HepG2 (cell line): ENCODE measurements around the gene RNASE4. TPM values are rescaled to one million over a fixed set of nuclear protein-coding genes. Genes with fewer than 3 reads are reported as not detected.

Source experiments
- ATAC-seq: fragments of 200-7000 bp; cut with Tn5 transposase; 3 replicates; pipeline ENCODE4 v1.9.1; 2020; ENCODE audit warnings: mild to moderate bottlenecking, moderate library complexity
- BruUV-seq: library from RNA; stranded (reverse); fragments of 400-500 nt; replicated peaks from 2 replicates; lab custom pipeline; 2021; lab: Mats Ljungman, UMichigan
- CTCF ChIA-PET: fragments of 300-600 bp; formaldehyde crosslinking; extraction: SDS; loops from one replicate; lab custom pipeline; 2021; ENCODE audit warnings: low total read pairs, inconsistent platforms, low intra/inter-chr PET ratio; lab: Yijun Ruan, JAX
- POLR2A ChIA-PET: fragments of 350-600 bp; sonication (Branson Sonifier 250); formaldehyde crosslinking; loops from one replicate; lab custom pipeline; 2020; ENCODE audit warnings: antibody characterized with exemption, inconsistent platforms; lab: Yijun Ruan, JAX
- DNase-seq: peaks from one replicate; pipeline ENCODE4 v3.0.0-alpha.2; 2015; ENCODE audit warnings: low spot score
- FAIRE-seq: peaks from 3 replicates; lab custom pipeline; 2011; peaks lifted over from hg19 to GRCh38; lab: Jason Lieb, UNC
- H2AFZ ChIP-seq: one replicate; pipeline ENCODE4 v1.6.1; 2011; ENCODE audit warnings: low read length, inconsistent platforms
- H3K27ac ChIP-seq: fragments of 300-600 bp; 3 replicates; pipeline ENCODE4 v1.8.0; 2011; ENCODE audit warnings: mixed run types, mild to moderate bottlenecking, mixed read lengths, low read length, inconsistent platforms; ENCODE audit not compliant: insufficient read depth; ENCODE audit errors: extremely low read length
- H3K27me3 ChIP-seq, 2 experiments: fragments of 200-600 bp in 1 of 2; 2 replicates in 1 of 2; 3 replicates in 1 of 2; pipeline versions ENCODE4 v1.6.0 to v1.8.0; 2011; ENCODE audit warnings: low read length in 2 of 2, mild to moderate bottlenecking in 2 of 2, moderate library complexity in 2 of 2, inconsistent platforms in 1 of 2; ENCODE audit not compliant: insufficient read depth in 2 of 2, control insufficient read depth in 1 of 2
- H3K36me3 ChIP-seq, 2 experiments: fragments of 200-600 bp in 1 of 2; replicated peaks in 1 of 2; 2 replicates in 1 of 2; 3 replicates in 1 of 2; pipeline versions ENCODE4 v1.5.1 to v1.8.0; 2011; ENCODE audit warnings: low read length in 2 of 2, inconsistent platforms in 1 of 2; ENCODE audit not compliant: insufficient read depth in 2 of 2, control insufficient read depth in 1 of 2
- H3K4me1 ChIP-seq: 2 replicates; pipeline ENCODE4 v1.5.1; 2012; ENCODE audit warnings: low read length, inconsistent platforms; ENCODE audit not compliant: insufficient read depth
- H3K4me2 ChIP-seq: 2 replicates; pipeline ENCODE4 v1.6.0; 2011; ENCODE audit warnings: low read depth, low read length, inconsistent platforms
- H3K4me3 ChIP-seq, 3 experiments: fragments of 200-600 bp in 1 of 3; sonication (generic), shearing (Covaris generic) in 1 of 3; replicated peaks in 1 of 3; 2 replicates each; pipeline ENCODE4 v1.5.1; 2011 to 2016; ENCODE audit warnings: low read length in 3 of 3, inconsistent platforms in 2 of 3, low read depth in 2 of 3, mild to moderate bottlenecking in 2 of 3, control low read depth in 1 of 3, mixed read lengths in 1 of 3; ENCODE audit not compliant: insufficient read depth in 1 of 3
- H3K79me2 ChIP-seq: one replicate; pipeline ENCODE4 v1.6.1; 2011; ENCODE audit warnings: low read length, inconsistent platforms; ENCODE audit not compliant: insufficient read depth
- H3K9ac ChIP-seq: 2 replicates; pipeline ENCODE4 v1.6.0; 2011; ENCODE audit warnings: mild to moderate bottlenecking, low read depth, low read length, inconsistent platforms; ENCODE audit not compliant: insufficient read depth
- H3K9me3 ChIP-seq: 2 replicates; pipeline ENCODE4 v1.5.1; 2012; ENCODE audit warnings: mild to moderate bottlenecking, low read length
- H4K20me1 ChIP-seq: 2 replicates; pipeline ENCODE4 v1.6.0; 2011; ENCODE audit warnings: inconsistent platforms, mild to moderate bottlenecking, low read length, moderate library complexity; ENCODE audit not compliant: insufficient read depth
- BCLAF1 ChIP-seq: fragments of 450-650 bp; IDR thresholded peaks from 2 replicates; pipeline ENCODE4 v1.6.1; 2017; ENCODE audit warnings: mild to moderate bottlenecking
- CENPBD1 ChIP-seq: sonication (generic); formaldehyde crosslinking; IDR thresholded peaks from 2 replicates; pipeline ENCODE4 v1.8.0; 2022; ENCODE audit warnings: missing genetic modification reagents, low read depth, mild to moderate bottlenecking, borderline replicate concordance
- CREM ChIP-seq, 2 experiments: sonication (generic) in 1 of 2; formaldehyde crosslinking in 1 of 2; IDR thresholded peaks; 2 replicates each; pipeline versions ENCODE4 v1.4.0 to v1.6.1; 2016 to 2020; ENCODE audit warnings: antibody characterized with exemption in 1 of 2, mild to moderate bottlenecking in 1 of 2, missing genetic modification reagents in 1 of 2
- MXD4 ChIP-seq: IDR thresholded peaks from 2 replicates; pipeline ENCODE4 v1.6.1; 2016; ENCODE audit warnings: mild to moderate bottlenecking, missing biosample characterization, missing genetic modification reagents
- SNAPC4 ChIP-seq: sonication (generic); formaldehyde crosslinking; IDR thresholded peaks from 2 replicates; pipeline ENCODE4 v1.4.0; 2020; ENCODE audit warnings: mild to moderate bottlenecking, missing genetic modification reagents
- SP4 ChIP-seq: sonication (generic); formaldehyde crosslinking; IDR thresholded peaks from 2 replicates; pipeline ENCODE4 v1.8.1; 2023; ENCODE audit warnings: mild to moderate bottlenecking, missing genetic modification reagents
- TARDBP ChIP-seq: sonication (generic); formaldehyde crosslinking; IDR thresholded peaks from 2 replicates; pipeline ENCODE4 v1.8.0; 2022; ENCODE audit warnings: mild to moderate bottlenecking, missing genetic modification reagents
- ZNF512B ChIP-seq: sonication (generic); formaldehyde crosslinking; IDR thresholded peaks from 2 replicates; pipeline ENCODE4 v1.5.1; 2020; ENCODE audit warnings: missing genetic modification reagents, mild to moderate bottlenecking, borderline replicate concordance
- WGBS: methylation state at CpG from one replicate; pipeline ENCODE4 v1.1.6; 2017; ENCODE audit warnings: low lambda C conversion rate; 5-methylcytosine and 5-hydroxymethylcytosine counted together
- in situ Hi-C: cut with HindIII; loops from 2 replicates; pipeline ENCODE4 v1.10.0; 2017; ENCODE audit warnings: low pct_unique_long_range_greater_than_20kb; ENCODE audit not compliant: extremely low pct_ligation_motif_present
- intact Hi-C: fragments of 100-400 bp; cut with micrococcal nuclease; formaldehyde crosslinking; loops from one replicate; pipeline ENCODE4 v1.10.0; 2022; ENCODE audit not compliant: unreplicated experiment
- polyA plus RNA-seq, 8 experiments: library from polyadenylated mRNA; depleted of rRNA in 3 of 8; stranded (reverse) in 7 of 8; unstranded in 1 of 8; fragments of >200 nt; fragmentation: Illumina TruSeq in 4 of 8; extraction: Trizol in 4 of 8; gene quantifications; 2 replicates each; pipeline versions ENCODE4 v1.2.1 to v1.2.3, GENCODE V29; 2011 to 2016; ENCODE audit warnings: low read depth in 4 of 8, missing spikeins in 1 of 8, mixed read lengths in 1 of 8; ENCODE audit not compliant: insufficient read depth in 1 of 8
- total RNA-seq, 5 experiments: library from RNA; depleted of rRNA; stranded (reverse); fragments of >200 nt; fragmentation: Illumina TruSeq; extraction: Trizol; gene quantifications; 2 replicates each; pipeline ENCODE4 v1.2.3, GENCODE V29; 2016; ENCODE audit warnings: low read depth in 1 of 5

RNASE4 gene
- total and polyA plus RNA-seq, 2 of the 13 experiments (the other 11 are each of a cell fraction or from before 2014, with no cell fraction given) = 109 to 983 TPM

GRCh38 chr14:20657216-20658211 is 26.8 kb upstream of the RNASE4 start (continued):
- TF ChIP-seq BCLAF1 = no peak
- TF ChIP-seq TARDBP (CRISPR knock-in tag) = 0 out of 2 replicates have a peak, but pooled peaks have one; percentile 16

- BruUV-seq = no TSS peak
- no peaks in the 10 kb centered on the region for H4K20me1 ChIP-seq
- no peak overlapping the region for H3K9ac ChIP-seq
- H3K4me3 ChIP-seq = no peak overlapping the region
- no peak overlapping the region for H3K27ac ChIP-seq
- no peaks in the 10 kb centered on the region for H3K79me2 ChIP-seq
- POLR2A ChIA-PET = interaction anchor here (1.2 to 5.6 kb wide), 3 partner anchors 25 to 38 kb away, joined by 3 to 63 read pairs (median 5); partner anchors contain the start of gene RNASE4
- in situ Hi-C loops (loop anchor here (5.0 kb wide), 1 partner anchor 34 kb away; no protein-coding TSS in a partner anchor), intact Hi-C loops (no loop called here)
- no peak overlapping the region for H2AFZ ChIP-seq
- CTCF ChIA-PET = interaction anchor here (1.5 kb wide), 1 partner anchor 33 kb away, joined by 9 read pairs; no protein-coding TSS in a partner anchor
- H3K27me3 ChIP-seq = peaks cover 0 to 17% of the 10 kb centered on the region in 2 experiments; a peak in 3 of 5 replicates
- H3K9me3 ChIP-seq = no peaks in the 10 kb centered on the region
- 17% methylated on average over 2 of the region's 3 CpGs for WGBS
- H3K4me2 ChIP-seq = no peak overlapping the region
- FAIRE-seq (no peak), ATAC-seq (no peak), DNase-seq (no peak)
- peaks cover 67% of the 10 kb centered on the region for H3K4me1 ChIP-seq
- no peaks in the 10 kb centered on the region for H3K36me3 ChIP-seq
- TF ChIP-seq ZNF512B (no peak), SNAPC4 (CRISPR knock-in tag) (no peak), SP4 (CRISPR knock-in tag) (no peak), MXD4 (CRISPR knock-in tag) (no peak), CENPBD1 (CRISPR knock-in tag) (no peak), CREM (IDR thresholded peaks at IDR 0.05) (no peak), CREM (CRISPR knock-in tag; IDR thresholded peaks at IDR 0.05) (no peak)
These were observed 26.1 kb upstream of the RNASE4 start for GRCh38 chr14:20658246-20658645.
